C4-2B (cell line): ENCODE data around the gene DENND1A.

ENCODE experiments used
- H3K27ac ChIP-seq: fragments of 450-650 bp; 2 replicates; pipeline ENCODE4 v1.5.1; 2017
- CTCF ChIP-seq: fragments of 450-650 bp; conservative IDR thresholded peaks from 2 replicates; pipeline ENCODE4 v1.5.1; 2017; ENCODE audit warnings: mild to moderate bottlenecking
- ZFX ChIP-seq: fragments of 450-650 bp; IDR thresholded peaks from 2 replicates; pipeline ENCODE4 v1.6.1; 2017

The DENND1A gene

DNA sequence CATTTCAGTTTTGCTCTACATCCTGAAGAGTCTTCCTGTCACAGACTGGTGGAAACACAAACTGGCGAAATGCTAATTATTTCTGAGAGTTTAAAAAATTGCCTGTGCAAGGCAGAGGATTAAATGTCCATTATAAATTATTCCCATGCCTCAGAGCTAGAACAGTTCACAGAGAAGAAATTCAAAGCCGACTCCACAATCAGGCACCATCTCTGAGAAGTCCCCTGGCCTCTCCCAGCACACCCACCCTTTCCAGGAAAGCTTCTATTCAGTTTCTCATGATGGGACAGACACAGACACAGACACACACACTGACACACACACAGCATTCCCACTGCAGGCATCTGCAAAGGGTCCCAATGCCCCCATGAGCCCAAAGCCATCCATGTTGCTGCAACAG is 253.1 kb downstream of the DENND1A start:
- H3K27ac ChIP-seq: no peak overlapping the region
- TF ChIP-seq CTCF: no peak
- no peak for TF ChIP-seq ZFX

DNA sequence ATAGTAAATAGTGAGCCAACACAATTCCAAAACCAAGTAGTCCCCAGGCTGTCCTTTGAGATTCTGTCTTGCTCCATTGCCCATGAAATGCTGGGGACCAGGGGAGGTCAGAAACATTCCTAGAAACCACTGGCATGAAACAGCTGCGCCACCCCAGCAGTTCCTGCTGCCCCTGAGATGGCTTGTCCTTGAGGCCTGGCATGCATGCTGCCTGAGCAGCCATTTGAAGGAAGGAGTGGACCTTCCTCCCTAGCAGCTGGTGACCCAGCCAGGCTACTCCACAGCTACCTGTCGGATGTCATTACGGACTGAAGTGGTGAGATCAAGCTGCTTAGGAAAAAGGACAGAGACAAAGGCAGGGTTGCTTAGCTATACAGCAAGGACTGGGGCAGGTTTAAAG is 260.6 kb downstream of the DENND1A start:
- TF ChIP-seq CTCF (no peak), ZFX (no peak)
- H3K27ac ChIP-seq: no peak overlapping the region

DNA sequence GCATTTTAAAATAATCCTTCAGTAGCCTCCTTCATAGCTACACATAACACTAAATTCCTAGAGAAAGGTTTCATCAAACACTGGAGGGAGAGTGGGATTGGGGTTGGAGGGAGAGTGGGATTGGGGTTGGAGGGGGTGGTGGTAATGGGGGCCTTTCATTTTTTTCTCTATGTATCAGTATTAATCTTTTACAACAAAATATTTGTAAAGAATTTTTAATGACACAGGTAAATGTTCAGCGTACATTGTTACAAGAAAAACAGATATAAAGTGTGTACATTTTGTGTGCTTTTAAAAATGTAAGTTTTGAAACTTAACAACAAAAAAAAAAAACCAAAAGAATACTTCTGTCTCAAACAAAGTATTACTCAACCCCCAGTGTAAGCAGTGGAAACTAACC is 266.4 kb downstream of the DENND1A start:
- TF ChIP-seq CTCF: no peak
- H3K27ac ChIP-seq: no peak overlapping the region

- no peak overlapping the region for H3K27ac ChIP-seq
- TF ChIP-seq ZFX (no peak), CTCF (no peak)
Measured at GRCh38 chr9:123662057-123662776, 267.7 kb downstream of the DENND1A start.

DNA sequence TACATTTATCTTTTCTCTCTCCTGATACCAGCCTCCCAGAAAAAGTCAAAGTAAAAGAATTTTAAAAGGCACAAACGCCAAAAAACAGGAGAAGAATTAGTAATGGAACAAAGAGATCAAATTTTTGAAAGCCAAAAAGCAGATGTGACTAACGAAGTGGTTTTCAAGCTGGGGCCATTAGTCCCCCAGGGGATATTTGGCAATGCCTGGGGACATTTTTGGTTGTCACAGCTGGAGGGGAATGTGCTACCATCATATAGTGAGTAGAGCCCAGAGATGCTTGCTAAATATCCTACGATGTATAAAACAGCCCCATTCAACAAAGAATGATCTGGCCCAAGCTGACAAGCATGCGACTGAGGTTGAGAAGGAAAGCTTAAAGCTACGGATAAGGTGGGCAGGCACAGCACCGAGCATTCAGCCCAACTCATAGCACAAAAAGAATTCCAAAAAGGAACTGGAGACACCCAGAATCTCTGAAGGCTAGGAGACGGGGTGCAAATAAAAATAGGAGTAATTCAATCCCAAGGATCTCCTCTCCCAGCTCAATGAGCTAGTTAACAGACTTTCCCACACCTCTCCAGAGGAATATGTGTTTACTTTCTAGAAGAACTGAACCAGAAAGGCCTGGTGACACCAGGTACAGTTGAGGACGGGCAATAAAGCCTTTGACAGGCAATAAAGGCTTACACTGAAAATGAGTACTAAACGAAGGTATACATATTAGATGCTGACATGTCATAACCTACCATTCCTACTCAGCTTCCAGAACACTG is 269.0 kb downstream of the DENND1A start:
- no peak overlapping the region for H3K27ac ChIP-seq
- TF ChIP-seq ZFX: no peak
- no peak for TF ChIP-seq CTCF

DNA sequence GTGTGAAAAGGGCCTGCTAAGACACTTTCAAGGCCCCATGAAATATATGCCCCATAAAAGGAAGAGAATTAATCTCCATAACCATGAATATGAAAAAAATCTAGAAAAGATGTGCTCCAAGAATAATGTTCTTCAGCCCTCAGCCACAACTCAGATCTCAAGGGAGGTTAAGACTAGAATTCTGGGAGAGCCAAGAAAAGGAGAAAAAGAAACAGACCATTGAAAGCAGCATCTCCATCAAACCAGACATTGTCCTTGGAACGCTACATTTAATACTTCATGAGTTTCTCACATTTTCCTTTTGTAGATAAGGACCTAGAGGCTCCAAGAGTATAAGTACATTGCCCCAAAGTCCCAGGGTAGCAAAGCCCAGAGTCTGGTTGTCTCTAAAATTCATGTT is 270.6 kb downstream of the DENND1A start:
- no peak overlapping the region for H3K27ac ChIP-seq
- TF ChIP-seq ZFX (no peak), CTCF (no peak)

DNA sequence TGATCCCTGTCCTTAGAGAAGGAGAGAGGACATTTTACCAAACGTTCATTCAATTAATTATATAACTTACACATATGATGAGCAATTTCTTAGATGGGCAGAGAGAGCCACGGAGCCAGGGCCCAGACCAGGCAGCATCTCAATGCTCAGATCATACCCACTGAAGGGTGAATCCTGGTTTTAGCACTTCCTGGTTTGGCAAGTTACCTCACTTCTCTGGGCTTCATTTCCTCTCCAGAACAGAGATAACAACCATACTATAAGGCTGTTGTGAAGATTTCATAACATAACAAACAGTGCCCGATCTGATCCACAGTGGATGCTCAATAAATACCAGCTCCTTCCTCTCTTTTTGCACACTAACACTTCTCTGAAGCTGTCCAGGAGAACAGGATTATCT is 271.1 kb downstream of the DENND1A start:
- TF ChIP-seq ZFX (no peak), CTCF (no peak)
- no peak overlapping the region for H3K27ac ChIP-seq
